Posterior vena cava (tissue), 2 donors: Measurements from ENCODE around the gene RARRES2. TPM values are rescaled to one million over a fixed set of nuclear protein-coding genes. Genes with fewer than 3 reads are reported as not detected.
"Not testable (repeated sequence)": the region's sequence is repeated elsewhere in the genome, so short reads cannot be mapped to it uniquely, and the experiment has no call there.

Experiments
- DNase-seq: peaks from one replicate; pipeline ENCODE4 v3.0.0-alpha.2; 2020; ENCODE audit warnings: low spot score
- intact Hi-C, 2 donors: fragments of 100-400 bp; cut with DNase I; formaldehyde crosslinking; loops; one replicate each; pipeline versions ENCODE4 v1.14.1 to v1.14.2; 2022 to 2023
- total RNA-seq, 2 donors: library from RNA; stranded (reverse); fragmentation: NEBNext Ultra II Directional; extraction: Animal tissue kit (Norgen Biotek cat#: 25700); gene quantifications; one replicate each; pipeline ENCODE4 v1.2.1, GENCODE V29; 2021
- donor health status: DM: yes; HTN: yes; CAD: no.
- donor health status: DM: yes; HTN: yes; CAD: no.

RARRES2 gene
- total RNA-seq, 2 donors from 2014 or later, result 123 to 153 TPM

- intact Hi-C loops, result no loop called here
- DNase-seq, result no peak
Observed at GRCh38 chr7:150307904-150308303, 33.5 kb downstream of the RARRES2 start.

GRCh38 chr7:150307129-150307528, 34.3 kb downstream of the RARRES2 start:
- no peak for DNase-seq
- intact Hi-C loops, result no loop called here

DNA sequence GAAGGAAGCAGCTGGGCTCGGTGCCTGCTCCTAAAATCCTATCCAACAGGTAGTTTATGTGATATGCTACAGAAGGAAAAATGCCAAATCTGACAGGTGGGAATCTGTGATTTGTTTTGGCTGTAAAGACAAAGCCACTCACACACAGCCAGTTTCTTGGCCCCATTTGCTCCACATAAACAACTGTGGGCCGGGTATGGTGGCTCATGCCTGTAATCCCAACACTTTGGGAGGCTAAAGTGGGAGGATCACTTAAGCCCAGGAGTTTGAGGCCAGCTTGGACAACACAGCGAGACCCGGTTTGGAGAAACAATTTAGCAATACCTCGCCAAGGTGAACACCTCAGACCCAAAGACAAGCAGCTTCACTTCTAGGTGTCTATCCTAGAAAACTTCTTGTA, 35.1 kb downstream of the RARRES2 start:
- DNase-seq, intact Hi-C loops: not testable (repeated sequence)

- intact Hi-C loops, DNase-seq: not testable (repeated sequence)
Observed at GRCh38 chr7:150305903-150306284, 35.5 kb downstream of the RARRES2 start.

DNA sequence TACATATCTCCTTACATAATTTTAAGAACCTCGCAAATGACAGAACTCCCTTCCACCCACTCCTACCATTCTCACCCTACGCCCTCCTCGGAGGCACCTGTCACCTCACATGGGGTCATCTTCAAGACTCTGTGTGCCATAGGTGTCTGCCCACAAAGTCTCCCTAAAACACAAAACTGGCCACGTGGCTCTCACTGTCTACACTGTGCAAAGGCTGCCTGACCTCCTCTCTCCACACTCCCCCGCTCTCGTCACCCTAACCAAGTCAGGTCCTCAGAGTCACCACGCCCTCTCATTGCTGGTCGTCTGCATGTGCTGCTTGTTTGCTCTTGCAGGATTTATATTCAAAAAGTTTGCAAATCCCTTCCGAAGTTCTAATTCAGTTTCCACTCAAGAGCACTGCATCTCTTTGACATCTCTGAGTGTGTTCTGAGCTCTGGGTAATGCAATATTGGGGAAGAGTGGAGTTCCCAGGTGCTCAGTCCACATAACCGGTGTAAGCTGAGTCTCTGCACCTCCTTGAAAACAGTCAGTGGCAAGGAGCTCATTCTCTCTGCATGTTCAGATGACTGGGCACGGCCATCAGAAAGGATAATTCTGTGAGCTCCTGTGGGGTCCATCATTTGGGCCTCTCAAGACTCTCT, 36.0 kb downstream of the RARRES2 start:
- DNase-seq, intact Hi-C loops: not testable (repeated sequence)

- DNase-seq, intact Hi-C loops: not testable (repeated sequence)
Observed at GRCh38 chr7:150304499-150305258, 36.8 kb downstream of the RARRES2 start.

DNA sequence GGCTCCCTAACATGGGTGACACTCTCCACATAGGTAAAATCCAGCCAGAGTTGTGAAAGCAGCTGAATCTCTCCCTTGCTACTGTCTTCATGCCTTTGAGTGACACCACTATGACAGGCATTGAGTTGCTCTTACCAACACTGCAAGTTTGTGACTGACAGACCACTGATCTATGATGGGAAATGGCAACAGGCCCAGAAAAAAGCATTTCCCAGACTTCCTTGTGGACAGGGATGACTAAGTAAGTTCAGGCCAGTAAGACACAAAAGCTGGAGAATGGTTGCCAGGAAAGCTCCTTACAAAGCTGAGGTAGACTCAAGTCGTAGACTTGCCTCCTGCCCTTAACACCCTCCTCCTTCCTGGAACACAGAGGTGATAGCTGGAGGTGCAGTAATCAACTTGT, 38.5 kb downstream of the RARRES2 start:
- DNase-seq, intact Hi-C loops: not testable (repeated sequence)

DNA sequence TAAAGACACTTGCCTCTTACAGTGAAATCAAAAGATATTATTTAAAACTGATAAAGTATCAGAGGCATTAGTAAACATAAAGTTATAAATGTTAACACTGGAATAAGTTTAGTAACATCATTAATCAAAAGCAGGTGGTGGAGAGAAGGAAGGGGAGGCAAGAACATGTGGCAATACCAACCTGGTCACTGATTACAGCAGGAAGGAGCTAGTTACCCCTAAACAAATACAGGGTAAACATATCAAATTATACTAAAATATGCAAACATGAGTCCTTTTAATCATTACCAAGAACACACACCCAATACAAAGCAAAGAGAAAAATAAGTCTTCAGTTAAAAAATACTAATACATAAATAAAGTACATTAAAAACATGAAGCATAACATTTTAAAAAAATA, 43.5 kb downstream of the RARRES2 start:
- DNase-seq, intact Hi-C loops: not testable (repeated sequence)

DNA sequence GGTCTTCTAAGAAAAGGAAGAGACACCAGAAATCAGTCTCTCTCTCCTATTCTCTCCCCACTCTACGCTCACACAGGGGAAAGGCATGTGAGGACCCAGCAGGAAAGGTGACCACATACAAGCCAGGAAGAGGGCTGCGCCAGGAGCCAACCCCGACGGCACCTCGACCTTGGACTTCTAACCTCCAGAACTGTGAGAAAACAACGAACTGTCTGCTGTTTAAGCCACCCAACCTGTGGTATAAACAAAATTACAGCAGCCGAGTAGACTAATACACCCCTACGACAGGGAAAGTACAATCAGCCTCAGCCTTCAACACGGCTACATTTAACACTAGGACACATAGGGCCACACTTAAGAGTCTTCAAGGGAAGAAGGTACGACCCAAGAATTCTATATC, 44.6 kb downstream of the RARRES2 start:
- intact Hi-C loops, DNase-seq: not testable (repeated sequence)

GRCh38 chr7:150295614-150296013, 45.8 kb downstream of the RARRES2 start:
- intact Hi-C loops, DNase-seq: not testable (repeated sequence)

GRCh38 chr7:150295027-150295426, 46.4 kb downstream of the RARRES2 start:
- intact Hi-C loops, DNase-seq: not testable (repeated sequence)

GRCh38 chr7:150290317-150290716, 51.1 kb downstream of the RARRES2 start:
- DNase-seq, intact Hi-C loops: not testable (repeated sequence)

DNA sequence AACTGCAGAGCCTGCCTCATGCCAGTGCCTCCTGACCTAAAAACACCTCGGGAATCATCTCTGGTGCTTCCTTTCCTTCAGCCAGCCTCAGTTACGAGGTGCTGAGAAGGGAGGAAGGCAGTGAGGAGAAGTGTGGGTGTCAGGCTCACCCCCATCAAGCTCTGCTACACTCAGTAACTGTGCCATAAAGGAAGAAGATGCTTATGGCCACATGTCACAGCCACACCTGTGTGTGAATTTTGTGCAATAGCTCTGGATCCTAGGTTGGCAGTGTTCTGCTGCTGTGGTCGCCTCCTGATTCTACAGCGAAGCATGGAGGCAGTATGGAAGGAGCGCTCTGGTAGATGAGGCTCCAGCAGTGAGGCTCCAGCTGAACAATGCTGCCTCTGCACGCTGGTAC, 52.6 kb downstream of the RARRES2 start:
- intact Hi-C loops, result not testable (repeated sequence)

More for the DNA sequence above, 52.6 kb downstream of the RARRES2 start:
- not testable (repeated sequence) for DNase-seq

Other genes starting within 250 kb of the RARRES2 start
- gene LRRC61, start 18.3 kb downstream of the RARRES2 start, total RNA-seq, result 1 to 10 TPM; 2.2 to 2.6 TPM
- gene ACTR3C, start 18.1 kb downstream of the RARRES2 start, total RNA-seq, result 1 to 10 TPM in 1 of 2 donors, under 1 TPM in 1; 1.00 to 1.7 TPM
- gene REPIN1, start 27.2 kb upstream of the RARRES2 start, total RNA-seq, result 10 to 100 TPM; 48.9 to 50.5 TPM
- 1 to 10 TPM; 4.6 to 5.0 TPM for gene ZNF775, start 37.7 kb upstream of the RARRES2 start, total RNA-seq
- 10 to 100 TPM; 12.9 to 15.4 TPM for gene GIMAP8, start 109.0 kb upstream of the RARRES2 start, total RNA-seq
- 10 to 100 TPM; 23.5 to 23.8 TPM for gene GIMAP7, start 173.2 kb upstream of the RARRES2 start, total RNA-seq
- gene GIMAP4, start 225.8 kb upstream of the RARRES2 start, total RNA-seq, result 10 to 100 TPM; 30.1 to 40.4 TPM